Ovary (tissue), 9 donors: ENCODE results near the gene ANAPC10. TPM values are rescaled to one million over a fixed set of nuclear protein-coding genes. Genes with fewer than 3 reads are reported as not detected.
"Not testable (repeated sequence)": the region's sequence is repeated elsewhere in the genome, so short reads cannot be mapped to it uniquely, and the experiment has no call there.

ENCODE experiments used
- DNase-seq, 5 donors: peaks; one replicate each; pipeline ENCODE4 v3.0.0-alpha.2; 2019 to 2020
- H3K27ac ChIP-seq, 2 donors: fragments of 200-600 bp; one replicate each; pipeline versions ENCODE4 v1.5.1 to v1.8.0; 2019 to 2022
- H3K27me3 ChIP-seq: fragments of 200-600 bp; one replicate; pipeline ENCODE4 v1.8.0; 2022
- H3K36me3 ChIP-seq: fragments of 200-600 bp; sonication (generic); one replicate; pipeline ENCODE4 v1.5.1; 2019
- H3K4me1 ChIP-seq: one replicate; pipeline ENCODE4 v1.8.1; 2013; ENCODE audit warnings: mild to moderate bottlenecking, moderate library complexity; ENCODE audit not compliant: insufficient read depth
- H3K4me3 ChIP-seq: fragments of 200-600 bp; sonication (generic); one replicate; pipeline ENCODE4 v1.5.1; 2017
- H3K9me3 ChIP-seq, 2 donors: fragments of 200-600 bp in 1 of 2; sonication (generic) in 1 of 2; one replicate each; pipeline versions ENCODE4 v1.5.1 to v1.8.1; 2013 to 2019; ENCODE audit warnings: mild to moderate bottlenecking in 1 of 2, moderate library complexity in 1 of 2
- EP300 ChIP-seq: sonication (generic); formaldehyde crosslinking; IDR thresholded peaks from one replicate; pipeline ENCODE4 v1.6.1; 2017; ENCODE audit warnings: antibody characterized with exemption
- POLR2A ChIP-seq: fragments of 450-650 bp; IDR thresholded peaks from one replicate; pipeline ENCODE4 v1.6.1; 2017; ENCODE audit warnings: antibody characterized with exemption, mild to moderate bottlenecking, moderate library complexity
- WGBS, 3 donors: extraction: QIAGEN DNeasy Blood & Tissue Kit in 1 of 3; methylation state at CpG; one replicate each; pipeline versions ENCODE4 v1.1.5 to v1.1.7; 2013 to 2017; 5-methylcytosine and 5-hydroxymethylcytosine counted together
- intact Hi-C, 4 donors: fragments of 100-400 bp; cut with DNase I; formaldehyde crosslinking; loops; one replicate each; pipeline versions ENCODE4 v1.11.0 to v1.15.1; 2022 to 2023
- polyA plus RNA-seq, 2 donors: library from polyadenylated mRNA; stranded (reverse); fragments of 200-250 nt in 1 of 2; fragments of 350-450 nt in 1 of 2; fragmentation: Illumina TruSeq in 1 of 2; extraction: RNeasy Lipid Tissue Mini Kit (QIAGEN cat#74804) in 1 of 2; gene quantifications; one replicate each; pipeline ENCODE4 v1.2.3, GENCODE V29; 2013 to 2014
- total RNA-seq, 7 donors: library from RNA; depleted of rRNA in 2 of 7; stranded (reverse); fragments of >200 nt in 2 of 7; fragmentation: NEBNext Ultra II Directional in 3 of 7; extraction: Animal tissue kit (Norgen Biotek cat#: 25700) in 3 of 7; gene quantifications; one replicate each; pipeline versions ENCODE4 v1.1.0 to v1.2.4, GENCODE V29; 2016 to 2023
- TF ChIP-seq, protein P1 (sequence below), 3 donors: fragments of 450-650 bp in 2 of 3; fragments of 200-600 bp in 1 of 3; IDR thresholded peaks; one replicate each; pipeline versions ENCODE4 v1.5.1 to v1.8.0; 2016 to 2022; ENCODE audit warnings: antibody characterized with exemption in 3 of 3, mild to moderate bottlenecking in 1 of 3
- donor health status: DM: no; HTN: no; CAD: no; lungs with moderate emphysema.
- donor health status: DM: no; HTN: no; CAD: no.
- donor health status: Bipolar disorder and iron deficiency.
- donor health status: DM: yes; HTN: yes; CAD: no.
- donor health status: DM: no; HTN: no; CAD: no.
- donor health status: DM: yes; HTN: yes; CAD: no.

The ANAPC10 gene
- total and polyA plus RNA-seq, 9 donors = 13.3 to 27.8 (median 18.9) TPM

- intact Hi-C loops = no loop called here
- Histone ChIP-seq H3K4me1 (no peaks in the 10 kb centered on the region), H3K27ac (no peak overlapping the region), H3K9me3 (no peaks in the 10 kb centered on the region), H3K4me3 (no peak overlapping the region), H3K36me3 (no peaks in the 10 kb centered on the region), H3K27me3 (no peaks in the 10 kb centered on the region)
- TF ChIP-seq, protein P1, sequence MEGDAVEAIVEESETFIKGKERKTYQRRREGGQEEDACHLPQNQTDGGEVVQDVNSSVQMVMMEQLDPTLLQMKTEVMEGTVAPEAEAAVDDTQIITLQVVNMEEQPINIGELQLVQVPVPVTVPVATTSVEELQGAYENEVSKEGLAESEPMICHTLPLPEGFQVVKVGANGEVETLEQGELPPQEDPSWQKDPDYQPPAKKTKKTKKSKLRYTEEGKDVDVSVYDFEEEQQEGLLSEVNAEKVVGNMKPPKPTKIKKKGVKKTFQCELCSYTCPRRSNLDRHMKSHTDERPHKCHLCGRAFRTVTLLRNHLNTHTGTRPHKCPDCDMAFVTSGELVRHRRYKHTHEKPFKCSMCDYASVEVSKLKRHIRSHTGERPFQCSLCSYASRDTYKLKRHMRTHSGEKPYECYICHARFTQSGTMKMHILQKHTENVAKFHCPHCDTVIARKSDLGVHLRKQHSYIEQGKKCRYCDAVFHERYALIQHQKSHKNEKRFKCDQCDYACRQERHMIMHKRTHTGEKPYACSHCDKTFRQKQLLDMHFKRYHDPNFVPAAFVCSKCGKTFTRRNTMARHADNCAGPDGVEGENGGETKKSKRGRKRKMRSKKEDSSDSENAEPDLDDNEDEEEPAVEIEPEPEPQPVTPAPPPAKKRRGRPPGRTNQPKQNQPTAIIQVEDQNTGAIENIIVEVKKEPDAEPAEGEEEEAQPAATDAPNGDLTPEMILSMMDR (IDR thresholded peaks at IDR 0.05) = no peak
- TF ChIP-seq EP300 (no peak), POLR2A (no peak)
- 97 to 100% (median 98%) methylated on average over 4 of the region's 4 CpGs for WGBS, 3 donors
- DNase-seq = no peak
Observed at GRCh38 chr4:145014365-145014764, 83.6 kb downstream of the ANAPC10 start.

GRCh38 chr4:145012841-145013240 is 85.2 kb downstream of the ANAPC10 start:
- Histone ChIP-seq H3K4me1 (no peaks in the 10 kb centered on the region), H3K9me3 (no peaks in the 10 kb centered on the region), H3K4me3 (no peak overlapping the region), H3K27me3 (no peaks in the 10 kb centered on the region), H3K36me3 (no peaks in the 10 kb centered on the region), H3K27ac (no peak overlapping the region)
- TF ChIP-seq POLR2A (no peak), EP300 (no peak)
- TF ChIP-seq, protein P1 (IDR thresholded peaks at IDR 0.05) = no peak
- DNase-seq = no peak
- intact Hi-C loops = no loop called here

DNA sequence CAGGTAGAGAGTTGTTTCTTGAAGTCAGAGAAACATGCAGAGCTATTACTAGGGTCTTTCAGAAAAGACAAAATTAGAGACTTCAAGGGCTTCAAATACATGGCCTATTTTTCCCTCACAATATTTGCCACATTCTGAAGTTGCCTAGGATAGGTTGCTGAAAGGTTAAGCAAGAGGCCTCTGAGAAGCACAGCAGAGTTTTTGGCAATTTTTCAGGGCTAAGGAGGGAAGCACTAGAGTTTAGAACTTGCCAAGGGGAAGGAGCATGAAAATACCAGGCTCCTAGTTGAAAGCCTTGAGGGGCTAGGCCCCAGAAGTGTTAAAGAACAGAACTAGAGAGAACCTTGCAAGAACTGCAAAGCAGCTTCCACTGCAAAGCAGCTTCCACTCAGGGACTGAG is 86.4 kb downstream of the ANAPC10 start:
- H3K4me3 ChIP-seq = no peak overlapping the region

DNA sequence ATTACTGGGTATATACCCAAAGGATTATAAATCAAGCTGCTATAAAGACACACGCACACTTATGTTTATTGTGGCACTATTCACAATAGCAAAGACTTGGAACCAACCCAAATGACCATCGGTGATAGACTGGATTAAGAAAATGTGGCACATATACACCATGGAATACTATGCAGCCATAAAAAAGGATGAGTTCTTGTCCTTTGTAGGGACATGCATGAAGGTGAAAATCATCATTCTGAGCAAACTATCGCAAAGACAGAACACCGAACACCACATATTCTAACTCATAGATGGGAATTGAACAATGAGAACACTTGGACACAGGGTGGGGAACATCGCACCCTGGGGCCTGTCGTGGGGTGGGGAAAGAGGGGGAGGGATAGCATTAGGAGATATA is 87.7 kb downstream of the ANAPC10 start:
- H3K9me3 ChIP-seq, H3K27ac ChIP-seq, intact Hi-C loops, H3K4me3 ChIP-seq, H3K27me3 ChIP-seq, DNase-seq, H3K36me3 ChIP-seq, H3K4me1 ChIP-seq: not testable (repeated sequence)
- 97 to 98% (median 98%) methylated on average over 6 of the region's 6 CpGs for WGBS, 3 donors

More for the DNA sequence above, 86.4 kb downstream of the ANAPC10 start:
- intact Hi-C loops = no loop called here
- H3K27ac ChIP-seq = no peak overlapping the region
- H3K27me3 ChIP-seq = no peaks in the 10 kb centered on the region
- H3K9me3 ChIP-seq = no peaks in the 10 kb centered on the region
- TF ChIP-seq, protein P1 (IDR thresholded peaks at IDR 0.05) = no peak
- no peak for TF ChIP-seq EP300
- TF ChIP-seq POLR2A = no peak
- no peak for DNase-seq
- H3K36me3 ChIP-seq = no peaks in the 10 kb centered on the region
- H3K4me1 ChIP-seq = no peaks in the 10 kb centered on the region

DNA sequence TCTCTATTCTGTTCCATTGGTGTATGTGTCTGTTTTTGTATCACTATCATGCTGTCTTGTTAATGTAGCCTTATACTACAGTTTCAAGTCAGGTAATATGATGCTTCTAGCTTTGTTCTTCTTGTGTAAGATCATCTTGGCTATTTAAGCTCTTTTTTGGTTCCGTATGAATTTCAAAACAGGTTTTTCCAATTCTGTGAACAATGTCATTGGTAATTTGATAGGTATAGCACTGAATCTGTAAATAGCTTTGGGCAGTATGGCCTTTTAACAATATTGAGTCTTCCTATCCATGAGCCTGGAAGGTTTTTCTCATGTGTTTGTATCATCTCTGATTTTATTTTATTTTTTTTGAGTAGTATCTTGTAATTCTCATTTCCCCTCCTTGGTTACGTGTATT is 94.3 kb downstream of the ANAPC10 start:
- no peaks in the 10 kb centered on the region for H3K36me3 ChIP-seq
- H3K27me3 ChIP-seq = no peaks in the 10 kb centered on the region
- 96 to 98% (median 97%) methylated on average over 2 of the region's 2 CpGs for WGBS, 3 donors
- TF ChIP-seq, protein P1 (IDR thresholded peaks at IDR 0.05) = no peak
- TF ChIP-seq EP300 (no peak), POLR2A (no peak)
- intact Hi-C loops = no loop called here
- no peak for DNase-seq
- H3K9me3 ChIP-seq = no peaks in the 10 kb centered on the region
- no peaks in the 10 kb centered on the region for H3K4me1 ChIP-seq
- no peak overlapping the region for H3K4me3 ChIP-seq
- no peak overlapping the region for H3K27ac ChIP-seq
